Mucosa of gallbladder (tissue), 1 donor: Measurements from ENCODE around the gene ACSM2B. TPM values are rescaled to one million over a fixed set of nuclear protein-coding genes. Genes with fewer than 3 reads are reported as not detected.
A peak's percentile ranks its signal among the peaks of the same experiment; 100 is the strongest.
"Not testable (repeated sequence)": the region's sequence is repeated elsewhere in the genome, so short reads cannot be mapped to it uniquely, and the experiment has no call there.

Experiments
- DNase-seq: peaks from one replicate; pipeline ENCODE4 v3.0.0-alpha.2; 2020; ENCODE audit warnings: low spot score
- total RNA-seq: library from RNA; stranded (reverse); gene quantifications from one replicate; pipeline ENCODE4 v1.2.1, GENCODE V29; 2021
- donor health status: DM: no; HTN: no; CAD: no.

Gene ACSM2B
- total RNA-seq, 1 donor from 2014 or later: 0.17 TPM

GRCh38 chr16:20595068-20595467, 18.9 kb upstream of the ACSM2B start:
- DNase-seq: not testable (repeated sequence)

- not testable (repeated sequence) for DNase-seq
Observed at GRCh38 chr16:20592780-20593179, 16.6 kb upstream of the ACSM2B start.

DNA sequence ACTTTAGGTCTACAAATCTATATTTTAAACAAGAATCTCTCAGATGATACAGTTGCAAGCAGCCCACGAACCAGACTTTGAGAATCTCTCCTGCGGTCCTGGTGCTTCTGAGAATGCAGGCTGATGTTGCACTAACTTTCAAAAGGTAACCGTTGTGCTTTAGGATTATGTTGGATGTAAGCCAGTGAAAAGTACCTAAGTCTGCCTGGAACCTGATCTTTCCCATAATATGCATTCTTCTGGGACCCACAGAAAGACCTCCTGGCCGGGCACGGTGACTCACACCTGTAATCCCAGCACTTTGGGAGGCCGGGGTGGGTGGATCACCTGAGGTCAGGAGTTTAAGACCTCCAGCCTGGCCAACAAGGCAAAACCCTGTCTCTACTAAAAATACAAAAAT, 13.3 kb upstream of the ACSM2B start:
- not testable (repeated sequence) for DNase-seq

- DNase-seq: peak; percentile 34
Observed at GRCh38 chr16:20587645-20588074, 11.5 kb upstream of the ACSM2B start.

- DNase-seq: not testable (repeated sequence)
Observed at GRCh38 chr16:20586716-20587115, 10.5 kb upstream of the ACSM2B start.

- DNase-seq: not testable (repeated sequence)
Observed at GRCh38 chr16:20586112-20586511, 9.9 kb upstream of the ACSM2B start.

- not testable (repeated sequence) for DNase-seq
Observed at GRCh38 chr16:20580487-20581259, 4.5 kb upstream of the ACSM2B start.

- not testable (repeated sequence) for DNase-seq
Observed at GRCh38 chr16:20578091-20578490, 1.9 kb upstream of the ACSM2B start.

GRCh38 chr16:20569117-20569651, 7.0 kb downstream of the ACSM2B start:
- not testable (repeated sequence) for DNase-seq

DNA sequence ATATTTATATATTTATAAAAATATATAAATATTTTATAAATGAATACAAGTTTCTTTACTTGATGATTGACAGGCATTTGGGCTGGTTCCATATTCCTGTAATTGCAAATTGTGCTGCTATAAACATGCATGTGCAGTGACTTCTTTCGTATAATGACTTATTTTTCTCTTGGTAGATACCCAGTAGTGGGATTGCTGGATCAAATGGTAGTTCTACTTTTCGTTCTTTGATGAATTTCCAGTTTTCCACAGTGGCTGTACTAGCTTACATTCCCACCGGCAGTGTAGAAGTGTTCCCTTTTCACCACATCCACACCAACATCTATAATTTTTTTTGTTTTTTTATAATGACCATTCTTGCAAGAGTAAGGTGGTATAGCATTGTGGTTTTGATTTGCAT, 7.8 kb downstream of the ACSM2B start:
- DNase-seq: no peak

DNA sequence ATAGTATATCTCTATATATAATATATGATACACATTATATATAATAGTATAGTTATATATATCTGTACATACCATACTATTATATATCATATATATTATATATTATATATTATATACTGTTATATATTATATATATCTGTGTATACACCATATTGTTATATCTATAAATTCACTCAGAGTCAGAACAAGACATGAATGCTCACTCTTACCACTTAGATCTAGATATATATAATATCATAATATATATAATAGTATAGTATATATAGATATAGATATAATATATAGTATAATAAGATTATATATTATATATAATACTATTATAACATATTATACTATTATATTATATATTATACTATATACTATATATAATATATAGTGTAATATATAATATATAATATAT, 9.3 kb downstream of the ACSM2B start:
- DNase-seq: no peak

- DNase-seq: not testable (repeated sequence)
Observed at GRCh38 chr16:20565334-20565733, 10.8 kb downstream of the ACSM2B start.

DNA sequence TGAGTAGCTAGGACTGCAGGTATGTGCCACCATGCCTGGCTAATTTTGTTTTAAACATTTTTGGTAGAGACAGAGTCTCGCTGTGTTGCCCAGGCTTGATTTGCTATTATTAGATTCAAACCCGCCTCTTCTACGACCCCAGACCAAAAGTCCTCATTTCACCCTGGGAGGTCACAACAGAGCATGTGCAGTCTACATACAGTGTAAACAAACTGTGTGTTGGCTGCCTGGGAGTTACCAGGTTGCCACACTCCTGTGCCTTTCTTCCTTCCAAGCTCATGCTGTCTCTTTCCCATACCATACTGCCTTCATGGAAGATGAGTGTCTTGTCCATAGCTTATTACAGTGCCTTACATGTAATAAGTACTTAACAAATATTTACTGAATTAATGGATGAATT, 11.9 kb downstream of the ACSM2B start:
- not testable (repeated sequence) for DNase-seq

DNA sequence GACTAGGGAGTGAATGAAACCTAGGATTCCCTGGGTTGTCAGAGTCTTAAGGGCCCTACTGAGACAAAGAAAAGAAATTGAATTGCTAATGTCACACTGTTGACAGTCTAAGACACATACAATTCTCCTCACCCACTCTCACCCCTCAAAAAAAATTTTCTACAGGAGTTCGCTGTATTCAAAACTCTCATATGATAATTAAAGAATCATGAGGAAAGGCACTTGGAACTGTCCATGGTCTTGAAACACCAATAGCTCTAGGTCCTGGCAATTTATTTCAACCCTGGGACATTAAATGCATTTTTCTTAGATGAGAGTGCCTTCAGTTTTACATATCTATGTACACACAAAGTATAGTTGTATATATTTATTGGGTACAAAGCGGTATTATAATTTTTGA, 20.5 kb downstream of the ACSM2B start:
- DNase-seq: not testable (repeated sequence)

DNA sequence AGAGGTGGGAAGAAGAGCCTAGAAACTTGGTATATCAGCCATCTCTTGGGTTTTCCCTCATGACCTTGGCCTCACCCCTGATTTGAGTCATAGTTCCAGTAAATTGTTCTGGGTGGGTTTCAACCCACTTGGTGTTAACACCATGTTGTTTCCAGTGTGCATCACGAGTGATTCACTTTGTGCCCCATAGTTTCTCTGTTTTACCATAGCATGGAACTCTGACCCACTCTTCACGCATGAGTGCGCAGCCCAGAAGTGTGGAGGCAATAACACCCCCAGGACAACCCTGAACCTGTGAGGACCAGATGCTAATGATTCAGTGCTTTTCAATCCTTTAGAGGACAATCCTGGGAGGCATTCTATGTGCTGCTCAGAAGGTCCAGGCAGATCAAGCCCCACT, 21.5 kb downstream of the ACSM2B start:
- not testable (repeated sequence) for DNase-seq

GRCh38 chr16:20553493-20553892, 22.7 kb downstream of the ACSM2B start:
- not testable (repeated sequence) for DNase-seq

DNA sequence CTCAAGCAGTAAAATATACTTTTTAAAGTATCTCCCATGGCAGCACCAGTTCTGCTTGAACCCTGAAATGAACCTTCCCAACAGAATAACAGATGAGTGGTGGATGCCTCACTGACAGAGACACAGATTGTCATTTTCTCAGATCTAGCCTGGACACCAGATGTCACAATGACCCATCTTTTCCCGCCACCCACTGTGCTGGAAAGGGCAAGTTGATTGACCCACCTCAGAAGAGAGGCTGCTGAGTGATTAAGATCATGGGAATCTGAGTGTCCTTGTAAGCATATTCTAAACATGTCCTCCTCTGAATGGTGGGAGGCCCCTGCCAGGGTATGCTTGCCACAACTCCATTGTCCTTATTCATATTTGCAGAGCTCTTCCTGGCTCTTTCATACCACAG, 29.2 kb downstream of the ACSM2B start:
- not testable (repeated sequence) for DNase-seq

GRCh38 chr16:20546278-20546853, 29.8 kb downstream of the ACSM2B start:
- not testable (repeated sequence) for DNase-seq

- DNase-seq: not testable (repeated sequence)
Observed at GRCh38 chr16:20540603-20541316, 35.4 kb downstream of the ACSM2B start.

DNA sequence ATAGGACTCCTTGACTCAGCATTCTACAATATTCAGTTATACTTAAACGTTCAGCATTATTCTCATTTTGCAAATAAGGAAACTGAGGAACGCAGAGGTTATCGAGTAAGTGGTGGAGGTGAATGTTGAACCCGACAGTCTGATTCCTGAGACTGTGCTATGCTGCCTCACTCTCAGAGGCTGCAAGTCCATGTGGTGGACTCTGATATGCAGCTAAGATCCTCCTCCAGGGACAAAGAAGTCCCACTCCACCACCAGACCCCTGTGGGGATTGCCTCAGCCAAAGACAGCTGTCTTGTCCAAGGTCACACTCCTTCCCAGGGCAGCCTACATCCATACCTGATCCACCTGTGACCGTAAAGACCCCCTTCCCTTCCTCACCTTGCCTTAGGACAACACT, 37.5 kb downstream of the ACSM2B start:
- no peak for DNase-seq

DNA sequence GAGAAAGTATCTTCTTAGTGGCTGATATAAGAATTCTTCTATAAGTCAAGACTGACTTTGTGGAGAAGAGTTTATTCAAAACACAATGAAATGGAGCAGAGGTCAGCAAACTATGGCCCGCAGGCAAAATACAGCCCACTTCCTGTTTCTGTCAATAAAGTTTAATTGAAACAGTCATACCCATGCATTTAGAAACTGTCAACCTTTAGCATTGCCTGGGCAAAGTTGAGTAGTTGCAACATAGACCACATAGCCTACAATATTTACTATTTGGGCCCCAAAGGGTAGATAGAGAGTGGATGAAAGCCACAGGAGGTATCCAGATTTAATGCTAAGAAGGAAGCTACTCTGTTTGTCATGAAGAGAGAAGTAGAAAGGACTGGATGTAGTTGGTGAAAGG, 38.0 kb downstream of the ACSM2B start:
- DNase-seq: no peak

GRCh38 chr16:20536669-20537068, 39.5 kb downstream of the ACSM2B start:
- not testable (repeated sequence) for DNase-seq
